B cell (primary cell): ENCODE results near the gene ELMO1. TPM values are rescaled to one million over a fixed set of nuclear protein-coding genes. Genes with fewer than 3 reads are reported as not detected.

Experiments
- ATAC-seq: fragments of 200-7000 bp; cut with Tn5 transposase; one replicate; pipeline ENCODE4 v1.10.0; 2021; ENCODE audit warnings: low read depth, mild to moderate bottlenecking, moderate number of reproducible peaks, moderate library complexity
- CTCF ChIA-PET: fragments of 350-600 bp; sonication (Branson Sonifier 250); formaldehyde crosslinking; loops from one replicate; lab custom pipeline; 2021; ENCODE audit warnings: antibody characterized with exemption, inconsistent platforms; lab: Charles Lee
- POLR2A ChIA-PET: fragments of 350-600 bp; sonication (Branson Sonifier 250); formaldehyde crosslinking; loops from one replicate; lab custom pipeline; 2021; ENCODE audit warnings: antibody characterized with exemption; lab: Charles Lee
- DNase-seq: peaks from one replicate; pipeline ENCODE4 v3.0.0; 2013
- H2AFZ ChIP-seq: 2 replicates; pipeline ENCODE4 v1.6.1; 2012; ENCODE audit warnings: mild to moderate bottlenecking, low read depth, low read length; ENCODE audit not compliant: insufficient read depth, poor library complexity, severe bottlenecking
- H3K27ac ChIP-seq, 2 donors: 1 replicate in 1 of 2; 2 replicates in 1 of 2; pipeline ENCODE4 v1.5.1; 2012 to 2013; ENCODE audit warnings: low read length in 2 of 2, mild to moderate bottlenecking in 2 of 2, moderate library complexity in 1 of 2
- H3K27me3 ChIP-seq, 4 experiments: fragments of 200-600 bp in 1 of 4; sonication (generic) in 1 of 4; replicated peaks in 1 of 4; 1 replicate in 2 of 4; 2 replicates in 2 of 4; pipeline versions ENCODE4 v1.6.1 to v1.7.0; 2013 to 2016; ENCODE audit warnings: low read length in 3 of 4, mild to moderate bottlenecking in 2 of 4, mixed read lengths in 1 of 4, moderate library complexity in 1 of 4; ENCODE audit not compliant: insufficient read depth in 4 of 4, control insufficient read depth in 3 of 4; ENCODE audit errors: control extremely low read depth in 1 of 4
- H3K36me3 ChIP-seq, 2 experiments: replicated peaks in 1 of 2; 1 replicate in 1 of 2; 2 replicates in 1 of 2; pipeline versions ENCODE4 v1.6.1 to v1.7.1; 2013; ENCODE audit warnings: low read length in 1 of 2; ENCODE audit not compliant: insufficient read depth in 2 of 2, control insufficient read depth in 1 of 2; ENCODE audit errors: control extremely low read depth in 1 of 2, extremely low read depth in 1 of 2
- H3K4me1 ChIP-seq, 2 donors: fragments of 200-600 bp in 1 of 2; sonication (generic) in 1 of 2; 1 replicate in 1 of 2; 2 replicates in 1 of 2; pipeline versions ENCODE4 v1.5.1 to v1.6.1; 2013 to 2017; ENCODE audit warnings: low read length in 2 of 2; ENCODE audit not compliant: control insufficient read depth in 2 of 2, insufficient read depth in 2 of 2
- H3K4me2 ChIP-seq: replicated peaks from 2 replicates; pipeline ENCODE3; 2012; ENCODE audit warnings: mild to moderate bottlenecking, low read depth, low read length; ENCODE audit not compliant: poor library complexity, severe bottlenecking
- H3K4me3 ChIP-seq, 5 experiments: fragments of 200-600 bp in 1 of 5; sonication (generic) in 1 of 5; 1 replicate in 3 of 5; 2 replicates in 2 of 5; pipeline versions ENCODE4 v1.5.1 to v1.7.0; 2011 to 2016; ENCODE audit warnings: low read length in 4 of 5, mild to moderate bottlenecking in 4 of 5, low read depth in 2 of 5, control low read depth in 1 of 5, moderate library complexity in 1 of 5; ENCODE audit not compliant: insufficient read depth in 1 of 5; ENCODE audit errors: control extremely low read depth in 1 of 5, extremely low read depth in 1 of 5
- H3K79me2 ChIP-seq: fragments of 200-600 bp; sonication (generic); one replicate; pipeline ENCODE4 v1.6.0; 2016; ENCODE audit warnings: low read length; ENCODE audit not compliant: control insufficient read depth, insufficient read depth
- H3K9ac ChIP-seq: fragments of 200-600 bp; sonication (generic); 2 replicates; pipeline ENCODE4 v1.6.1; 2017; ENCODE audit warnings: mild to moderate bottlenecking, low read length, moderate library complexity
- H3K9me3 ChIP-seq, 3 donors: one replicate each; pipeline versions ENCODE4 v1.6.1 to v1.7.1; 2013; ENCODE audit warnings: low read length in 2 of 3; ENCODE audit not compliant: control insufficient read depth in 2 of 3, insufficient read depth in 1 of 3; ENCODE audit errors: control extremely low read depth in 1 of 3
- H4K20me1 ChIP-seq: 2 replicates; pipeline ENCODE4 v1.6.0; 2012; ENCODE audit warnings: mild to moderate bottlenecking, low read length; ENCODE audit not compliant: insufficient read depth, control insufficient read depth, poor library complexity, severe bottlenecking
- H3K27ac Mint-ChIP-seq: one replicate; pipeline ENCODE4 v1.8.0; 2021; ENCODE audit warnings: mixed read lengths
- H3K27me3 Mint-ChIP-seq: one replicate; pipeline ENCODE4 v1.8.0; 2021; ENCODE audit warnings: mixed read lengths
- H3K4me1 Mint-ChIP-seq: one replicate; pipeline ENCODE4 v1.8.0; 2021; ENCODE audit warnings: mixed read lengths
- H3K4me3 Mint-ChIP-seq: one replicate; pipeline ENCODE4 v1.8.0; 2021; ENCODE audit warnings: mixed read lengths
- H3K9me3 Mint-ChIP-seq: one replicate; pipeline ENCODE4 v1.8.0; 2022; ENCODE audit warnings: mixed read lengths; ENCODE audit not compliant: insufficient read depth
- CTCF ChIP-seq: fragments of 200-600 bp; IDR thresholded peaks from one replicate; pipeline ENCODE4 v1.8.0; 2022; ENCODE audit warnings: antibody characterized with exemption, mild to moderate bottlenecking
- EZH2 ChIP-seq: IDR thresholded peaks from 2 replicates; pipeline ENCODE4 v1.6.1; 2012; ENCODE audit warnings: borderline replicate concordance, low read depth, mild to moderate bottlenecking, moderate library complexity, low read length; ENCODE audit not compliant: insufficient read depth, poor library complexity, severe bottlenecking
- WGBS: methylation state at CpG from one replicate; pipeline ENCODE4 v1.1.5; 2013; ENCODE audit warnings: missing lambda C conversion rate; ENCODE audit not compliant: insufficient coverage; 5-methylcytosine and 5-hydroxymethylcytosine counted together
- intact Hi-C: fragments of 100-400 bp; cut with micrococcal nuclease; formaldehyde crosslinking; loops from one replicate; pipeline ENCODE4 v1.10.0; 2022
- polyA plus RNA-seq: library from polyadenylated mRNA; depleted of rRNA; stranded (reverse); fragments of >200 nt; gene quantifications from 2 replicates; pipeline ENCODE4 v1.2.3, GENCODE V29; 2012
- total RNA-seq, 2 donors: library from RNA; stranded (reverse); fragments of 120-200 nt in 1 of 2; gene quantifications; 1 replicate in 1 of 2; 2 replicates in 1 of 2; pipeline versions ENCODE4 v1.2.3 to v1.2.4, GENCODE V29; 2013 to 2022

ELMO1 gene
- total and polyA plus RNA-seq, 2 donors (not counting 1 experiment from before 2014, with no cell fraction given) = 44.7 to 177 TPM

- 12% methylated on average over 4 of the region's 8 CpGs for WGBS
- intact Hi-C loops = loop anchor here (1.0 to 5.0 kb wide), 5 partner anchors 8 to 1198 kb away; partner anchors contain the start of gene EEPD1
- H3K9ac ChIP-seq = peak overlapping the region; percentile 3
- DNase-seq = peak; percentile 31
- H3K9me3 ChIP-seq = no peaks in the 10 kb centered on the region
- no peaks in the 10 kb centered on the region for H3K9me3 Mint-ChIP-seq
- ATAC-seq = peak; percentile 38
- H3K4me1 ChIP-seq = peaks cover 40 to 53% of the 10 kb centered on the region in 2 donors
- H3K27me3 Mint-ChIP-seq = no peaks in the 10 kb centered on the region
- H3K36me3 ChIP-seq = peaks cover 0 to 1% of the 10 kb centered on the region in 2 experiments
- H4K20me1 ChIP-seq = peaks cover 32% of the 10 kb centered on the region
- H2AFZ ChIP-seq = no peak overlapping the region
- CTCF ChIA-PET = interaction anchor here (1.4 to 12.4 kb wide), 10 partner anchors 10 to 168 kb away, joined by 3 to 208 read pairs (median 13); partner anchors contain the start of gene ELMO1
- H3K4me3 Mint-ChIP-seq = peak overlapping the region; percentile 26
- H3K27ac ChIP-seq = no peak overlapping the region
- H3K4me3 ChIP-seq = no peak overlapping the region
- peaks cover 69% of the 10 kb centered on the region for H3K4me1 Mint-ChIP-seq
- H3K4me2 ChIP-seq = peak overlapping the region; percentile 38
- H3K27ac Mint-ChIP-seq = peak overlapping the region; percentile 74
- peaks cover 85% of the 10 kb centered on the region for H3K79me2 ChIP-seq
- TF ChIP-seq EZH2 = no peak
- no peak for TF ChIP-seq CTCF
- H3K27me3 ChIP-seq = no peaks in the 10 kb centered on the region
- POLR2A ChIA-PET = interaction anchor here (1.4 kb wide), 1 partner anchor 12 kb away, joined by 4 read pairs; no protein-coding TSS in a partner anchor
Observed at GRCh38 chr7:37349979-37350590, 98.6 kb downstream of the ELMO1 start.

- Mint-ChIP-seq H3K27ac (no peak overlapping the region), H3K4me1 (peaks cover 70% of the 10 kb centered on the region), H3K9me3 (no peaks in the 10 kb centered on the region), H3K4me3 (no peak overlapping the region), H3K27me3 (no peaks in the 10 kb centered on the region)
- TF ChIP-seq CTCF (no peak), EZH2 (no peak)
- POLR2A ChIA-PET = no interaction called here
- peaks cover 0 to 1% of the 10 kb centered on the region in 2 experiments for H3K36me3 ChIP-seq
- WGBS = no CpG with 5 or more reads among the region's 4 CpGs
- no peak overlapping the region for H3K4me2 ChIP-seq
- H3K27me3 ChIP-seq = no peaks in the 10 kb centered on the region
- intact Hi-C loops = no loop called here
- H3K9me3 ChIP-seq = no peaks in the 10 kb centered on the region
- H4K20me1 ChIP-seq = peaks cover 32% of the 10 kb centered on the region
- H2AFZ ChIP-seq = no peak overlapping the region
- CTCF ChIA-PET = interaction anchor here (1.0 to 12.4 kb wide), 9 partner anchors 13 to 167 kb away, joined by 3 to 208 read pairs (median 4); partner anchors contain the start of gene ELMO1
- H3K4me3 ChIP-seq = no peak overlapping the region
- no peak overlapping the region for H3K9ac ChIP-seq
- peaks cover 78% of the 10 kb centered on the region for H3K79me2 ChIP-seq
- H3K4me1 ChIP-seq = peaks cover 38 to 53% of the 10 kb centered on the region in 2 donors
- H3K27ac ChIP-seq = no peak overlapping the region
- ATAC-seq (no peak), DNase-seq (no peak)
Observed at GRCh38 chr7:37348982-37349381, 99.7 kb downstream of the ELMO1 start.
